Measurements from ENCODE around the gene ZXDA. TPM values are rescaled to one million over a fixed set of nuclear protein-coding genes. Genes with fewer than 3 reads are reported as not detected.

ZXDA gene
- total RNA-seq, 1 experiment from 2014 or later, result not detected

GRCh38 chrX:57932266-57932665 lies 22.0 kb upstream of the ZXDA start:
- Histone ChIP-seq H3K27me3 (ENCODE audit: insufficient read depth, low read length) (no peaks in the 10 kb centered on the region), H3K4me1 (ENCODE audit: insufficient read depth, low read length) (no peaks in the 10 kb centered on the region), H4K5ac (ENCODE audit: insufficient read length, low read depth, low read length) (no peak overlapping the region), H3K79me1 (ENCODE audit: insufficient read depth, low read depth, low read length, poor library complexity, severe bottlenecking) (no peaks in the 10 kb centered on the region), H3K79me2 (ENCODE audit: insufficient read depth, low read length) (no peaks in the 10 kb centered on the region), H2BK5ac (ENCODE audit: insufficient read length, low read length) (no peak overlapping the region), H4K91ac (ENCODE audit: insufficient read length, low read depth, low read length) (no peak overlapping the region), H3K27ac (ENCODE audit: insufficient read length, low read depth, low read length) (no peak overlapping the region), H3K23me2 (ENCODE audit: insufficient read length, low read depth, low read length, poor library complexity, severe bottlenecking) (no peaks in the 10 kb centered on the region), H2BK20ac (ENCODE audit: low read depth, low read length, poor library complexity, severe bottlenecking) (no peak overlapping the region), H2AFZ (ENCODE audit: low read length) (no peak overlapping the region), H2BK12ac (ENCODE audit: insufficient read length, low read depth, low read length) (no peak overlapping the region), H3T11ph (ENCODE audit: low read length) (no peak overlapping the region), H3K9ac (ENCODE audit: extremely low read depth, insufficient read length, low read length) (no peak overlapping the region), H4K8ac (replicated peaks; ENCODE audit: insufficient read length, low read depth, low read length) (no peak overlapping the region), H3K18ac (ENCODE audit: insufficient read length, low read depth, low read length) (no peak overlapping the region), H3K14ac (ENCODE audit: insufficient read depth, low read length) (no peak overlapping the region), H3K4ac (ENCODE audit: low read depth, low read length) (no peak overlapping the region), H4K20me1 (ENCODE audit: control insufficient read depth, insufficient read depth, insufficient read length) (no peaks in the 10 kb centered on the region), H2BK15ac (ENCODE audit: low read depth, low read length) (no peak overlapping the region), H2AK5ac (ENCODE audit: insufficient read length, low read length) (no peak overlapping the region), H3K9me3 (ENCODE audit: control insufficient read depth, low read depth, low read length) (peaks cover 81% of the 10 kb centered on the region), H2BK120ac (ENCODE audit: low read depth, low read length, poor library complexity, severe bottlenecking) (no peak overlapping the region), H3K4me2 (ENCODE audit: insufficient read depth, insufficient read length, low read length) (no peak overlapping the region), H3K23ac (ENCODE audit: insufficient read length, low read depth, low read length) (no peak overlapping the region), H3K56ac (ENCODE audit: insufficient read length, low read depth, low read length) (no peak overlapping the region)
- no peaks in the 10 kb centered on the region for H3K4me1 Mint-ChIP-seq
- H3K9me3 Mint-ChIP-seq, result peaks cover 87 to 93% of the 10 kb centered on the region in 2 experiments
- peaks cover 2% of the 10 kb centered on the region; the same call in 1 of the 2 replicates for H3K27me3 Mint-ChIP-seq (ENCODE audit: low read depth)
- no peak overlapping the region for H3K4me3 Mint-ChIP-seq
- DNase-seq, result no peak
- H3K27ac Mint-ChIP-seq, result no peak overlapping the region
- no CpG with 5 or more reads among the region's 2 CpGs for WGBS (ENCODE audit: extremely low coverage, insufficient read length, low lambda C conversion rate)
- TF ChIP-seq, protein P1, sequence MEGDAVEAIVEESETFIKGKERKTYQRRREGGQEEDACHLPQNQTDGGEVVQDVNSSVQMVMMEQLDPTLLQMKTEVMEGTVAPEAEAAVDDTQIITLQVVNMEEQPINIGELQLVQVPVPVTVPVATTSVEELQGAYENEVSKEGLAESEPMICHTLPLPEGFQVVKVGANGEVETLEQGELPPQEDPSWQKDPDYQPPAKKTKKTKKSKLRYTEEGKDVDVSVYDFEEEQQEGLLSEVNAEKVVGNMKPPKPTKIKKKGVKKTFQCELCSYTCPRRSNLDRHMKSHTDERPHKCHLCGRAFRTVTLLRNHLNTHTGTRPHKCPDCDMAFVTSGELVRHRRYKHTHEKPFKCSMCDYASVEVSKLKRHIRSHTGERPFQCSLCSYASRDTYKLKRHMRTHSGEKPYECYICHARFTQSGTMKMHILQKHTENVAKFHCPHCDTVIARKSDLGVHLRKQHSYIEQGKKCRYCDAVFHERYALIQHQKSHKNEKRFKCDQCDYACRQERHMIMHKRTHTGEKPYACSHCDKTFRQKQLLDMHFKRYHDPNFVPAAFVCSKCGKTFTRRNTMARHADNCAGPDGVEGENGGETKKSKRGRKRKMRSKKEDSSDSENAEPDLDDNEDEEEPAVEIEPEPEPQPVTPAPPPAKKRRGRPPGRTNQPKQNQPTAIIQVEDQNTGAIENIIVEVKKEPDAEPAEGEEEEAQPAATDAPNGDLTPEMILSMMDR (conservative IDR thresholded peaks at IDR 0.05), result no peak
- H3K36me3 Mint-ChIP-seq (ENCODE audit: insufficient read depth in 1 of 3, low read depth in 3 of 3), result peaks cover 2 to 16% (median 7%) of the 10 kb centered on the region in 3 experiments

Measured in H9 (cell line).